GM12864 (cell line): ENCODE data around the gene SURF2.

ENCODE experiments used
- DNase-seq: peaks from one replicate; pipeline ENCODE4 v3.0.0-alpha.2; 2011; ENCODE audit warnings: low read depth
- H3K4me3 ChIP-seq: 2 replicates; pipeline ENCODE4 v1.5.1; 2011; ENCODE audit warnings: mild to moderate bottlenecking, low read depth, low read length, control low read depth
- CTCF ChIP-seq: IDR thresholded peaks from 2 replicates; pipeline ENCODE4 v1.5.1; 2011; ENCODE audit warnings: low read depth, mild to moderate bottlenecking, moderate library complexity, low read length, control low read depth, inconsistent platforms; ENCODE audit errors: missing control alignments

The SURF2 gene

GRCh38 chr9:133393399-133393798, 37.0 kb downstream of the SURF2 start:
- no peak for TF ChIP-seq CTCF
- no peak for DNase-seq
- H3K4me3 ChIP-seq: no peak overlapping the region

- no peak for TF ChIP-seq CTCF
- no peak overlapping the region for H3K4me3 ChIP-seq
- no peak for DNase-seq
Measured at GRCh38 chr9:133394687-133395271, 38.4 kb downstream of the SURF2 start.

- peak; percentile 29 for TF ChIP-seq CTCF
- no peak for DNase-seq
- H3K4me3 ChIP-seq: no peak overlapping the region
Measured at GRCh38 chr9:133396952-133397351, 40.6 kb downstream of the SURF2 start.

- H3K4me3 ChIP-seq: no peak overlapping the region
- no peak for DNase-seq
- TF ChIP-seq CTCF: no peak
Measured at GRCh38 chr9:133397370-133397769, 41.0 kb downstream of the SURF2 start.

GRCh38 chr9:133397895-133398294, 41.5 kb downstream of the SURF2 start:
- DNase-seq: no peak
- no peak for TF ChIP-seq CTCF
- H3K4me3 ChIP-seq: no peak overlapping the region

GRCh38 chr9:133400292-133400691, 43.9 kb downstream of the SURF2 start:
- DNase-seq: no peak
- TF ChIP-seq CTCF: no peak
- H3K4me3 ChIP-seq: no peak overlapping the region

GRCh38 chr9:133401588-133401987, 45.2 kb downstream of the SURF2 start:
- H3K4me3 ChIP-seq: no peak overlapping the region
- DNase-seq: no peak
- no peak for TF ChIP-seq CTCF
